Peyer's patch (tissue), 4 donors: ENCODE data around the gene ARHGAP15. TPM values are rescaled to one million over a fixed set of nuclear protein-coding genes. Genes with fewer than 3 reads are reported as not detected.

Experiments used
- DNase-seq, 3 donors: peaks; one replicate each; pipeline ENCODE4 v3.0.0-alpha.2; 2017 to 2019
- H3K27ac ChIP-seq, 4 donors: fragments of 200-600 bp; sonication (generic); one replicate each; pipeline ENCODE4 v1.5.1; 2016 to 2019
- H3K27me3 ChIP-seq, 2 donors: fragments of 200-600 bp; sonication (generic); one replicate each; pipeline ENCODE4 v1.5.1; 2019
- H3K36me3 ChIP-seq, 3 donors: fragments of 200-600 bp; sonication (generic); one replicate each; pipeline ENCODE4 v1.5.1; 2016 to 2019
- H3K4me1 ChIP-seq, 4 donors: fragments of 200-600 bp; sonication (generic); one replicate each; pipeline ENCODE4 v1.5.1; 2016 to 2019
- H3K4me3 ChIP-seq, 4 donors: fragments of 200-600 bp; sonication (generic); 1 replicate in 3 of 4; 2 replicates in 1 of 4; pipeline ENCODE4 v1.5.1; 2016 to 2019; ENCODE audit warnings: mild to moderate bottlenecking in 1 of 4
- H3K9me3 ChIP-seq, 4 donors: fragments of 200-600 bp; sonication (generic); one replicate each; pipeline ENCODE4 v1.5.1; 2016 to 2019; ENCODE audit warnings: mild to moderate bottlenecking in 1 of 4
- CTCF ChIP-seq, 6 experiments: fragments of 450-650 bp in 4 of 6; fragments of 200-600 bp in 2 of 6; sonication (generic) in 1 of 6; IDR thresholded peaks; one replicate each; pipeline ENCODE4 v1.5.1; 2017 to 2019; ENCODE audit warnings: antibody characterized with exemption in 6 of 6, mild to moderate bottlenecking in 3 of 6, moderate library complexity in 1 of 6
- POLR2A ChIP-seq, 2 donors: fragments of 450-650 bp; IDR thresholded peaks; one replicate each; pipeline ENCODE4 v1.5.1; 2017; ENCODE audit warnings: antibody characterized with exemption in 2 of 2, mild to moderate bottlenecking in 2 of 2, moderate library complexity in 2 of 2
- total RNA-seq, 4 donors: library from RNA; depleted of rRNA; stranded (reverse); fragments of >200 nt; gene quantifications; one replicate each; pipeline ENCODE4 v1.1.0, GENCODE V29; 2016

The ARHGAP15 gene
- total RNA-seq, 4 donors from 2014 or later = 6.7 to 203 (median 12.5) TPM

GRCh38 chr2:143428700-143429099 is 299.5 kb downstream of the ARHGAP15 start:
- DNase-seq = no peak
- Histone ChIP-seq H3K4me1 (no peaks in the 10 kb centered on the region), H3K4me3 (no peak overlapping the region), H3K27ac (no peak overlapping the region), H3K27me3 (no peaks in the 10 kb centered on the region), H3K9me3 (no peaks in the 10 kb centered on the region), H3K36me3 (no peaks in the 10 kb centered on the region)
- no peak for TF ChIP-seq POLR2A (IDR thresholded peaks at IDR 0.05)
- TF ChIP-seq CTCF (IDR thresholded peaks at IDR 0.05) = no peak

GRCh38 chr2:143429932-143430679 is 300.9 kb downstream of the ARHGAP15 start:
- Histone ChIP-seq H3K36me3 (no peaks in the 10 kb centered on the region), H3K9me3 (no peaks in the 10 kb centered on the region), H3K4me3 (no peak overlapping the region), H3K4me1 (no peaks in the 10 kb centered on the region), H3K27me3 (no peaks in the 10 kb centered on the region), H3K27ac (no peak overlapping the region)
- no peak for DNase-seq
- TF ChIP-seq CTCF (IDR thresholded peaks at IDR 0.05) (no peak), POLR2A (IDR thresholded peaks at IDR 0.05) (no peak)

GRCh38 chr2:143431316-143431715 is 302.1 kb downstream of the ARHGAP15 start:
- no peaks in the 10 kb centered on the region for H3K4me1 ChIP-seq
- no peak overlapping the region for H3K27ac ChIP-seq
- DNase-seq = no peak
- no peaks in the 10 kb centered on the region for H3K9me3 ChIP-seq
- no peaks in the 10 kb centered on the region for H3K36me3 ChIP-seq
- no peak overlapping the region for H3K4me3 ChIP-seq
- TF ChIP-seq POLR2A (IDR thresholded peaks at IDR 0.05) = no peak
- TF ChIP-seq CTCF (IDR thresholded peaks at IDR 0.05) = no peak
- H3K27me3 ChIP-seq = no peaks in the 10 kb centered on the region

GRCh38 chr2:143433251-143433650 is 304.0 kb downstream of the ARHGAP15 start:
- Histone ChIP-seq H3K27me3 (no peaks in the 10 kb centered on the region), H3K4me3 (no peak overlapping the region), H3K4me1 (no peaks in the 10 kb centered on the region), H3K9me3 (no peaks in the 10 kb centered on the region), H3K36me3 (no peaks in the 10 kb centered on the region), H3K27ac (peak overlapping the region in 2 of 4 donors; percentile 9 to 18)
- no peak for DNase-seq
- TF ChIP-seq CTCF (IDR thresholded peaks at IDR 0.05) (peak in 2 of 6 experiments; percentile 10 to 20), POLR2A (IDR thresholded peaks at IDR 0.05) (no peak)

- no peaks in the 10 kb centered on the region for H3K36me3 ChIP-seq
- H3K27me3 ChIP-seq = no peaks in the 10 kb centered on the region
- peak overlapping the region in 3 of 4 donors; percentile 6 to 43 (median 21) for H3K27ac ChIP-seq
- no peaks in the 10 kb centered on the region for H3K9me3 ChIP-seq
- no peak for DNase-seq
- H3K4me3 ChIP-seq = no peak overlapping the region
- no peak for TF ChIP-seq CTCF (IDR thresholded peaks at IDR 0.05)
- no peak for TF ChIP-seq POLR2A (IDR thresholded peaks at IDR 0.05)
- H3K4me1 ChIP-seq = no peaks in the 10 kb centered on the region
These were observed 304.6 kb downstream of the ARHGAP15 start for GRCh38 chr2:143433840-143434239.
